GM18870 (cell line): ENCODE measurements around the gene CBARP.

ENCODE experiments used
- ATAC-seq: cut with Tn5 transposase; IDR thresholded peaks from one replicate; pipeline ENCODE4 v1.9.1; 2021; ENCODE audit warnings: moderate library complexity; ENCODE audit not compliant: unreplicated experiment

The CBARP gene, protein sequence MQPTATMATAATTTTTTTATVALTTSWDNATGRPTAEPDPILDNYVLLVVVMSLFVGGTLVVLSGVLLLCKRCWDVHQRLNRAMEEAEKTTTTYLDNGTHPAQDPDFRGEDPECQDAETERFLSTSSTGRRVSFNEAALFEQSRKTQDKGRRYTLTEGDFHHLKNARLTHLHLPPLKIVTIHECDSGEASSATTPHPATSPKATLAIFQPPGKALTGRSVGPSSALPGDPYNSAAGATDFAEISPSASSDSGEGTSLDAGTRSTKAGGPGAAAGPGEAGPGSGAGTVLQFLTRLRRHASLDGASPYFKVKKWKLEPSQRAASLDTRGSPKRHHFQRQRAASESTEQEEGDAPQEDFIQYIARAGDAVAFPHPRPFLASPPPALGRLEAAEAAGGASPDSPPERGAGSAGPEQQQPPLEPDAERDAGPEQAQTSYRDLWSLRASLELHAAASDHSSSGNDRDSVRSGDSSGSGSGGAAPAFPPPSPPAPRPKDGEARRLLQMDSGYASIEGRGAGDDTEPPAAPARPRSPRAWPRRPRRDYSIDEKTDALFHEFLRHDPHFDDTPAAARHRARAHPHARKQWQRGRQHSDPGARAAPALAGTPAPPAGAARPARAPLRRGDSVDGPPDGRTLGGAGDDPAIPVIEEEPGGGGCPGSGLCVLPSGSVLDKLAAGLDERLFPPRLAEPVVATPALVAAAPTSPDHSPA

GRCh38 chr19:1237754-1238368 lies at the start of gene CBARP:
CBARP (minus strand) TSS chr19:1238005; CDS start chr19:1236100, 1,905 bp downstream.
- ATAC-seq: no peak

DNA sequence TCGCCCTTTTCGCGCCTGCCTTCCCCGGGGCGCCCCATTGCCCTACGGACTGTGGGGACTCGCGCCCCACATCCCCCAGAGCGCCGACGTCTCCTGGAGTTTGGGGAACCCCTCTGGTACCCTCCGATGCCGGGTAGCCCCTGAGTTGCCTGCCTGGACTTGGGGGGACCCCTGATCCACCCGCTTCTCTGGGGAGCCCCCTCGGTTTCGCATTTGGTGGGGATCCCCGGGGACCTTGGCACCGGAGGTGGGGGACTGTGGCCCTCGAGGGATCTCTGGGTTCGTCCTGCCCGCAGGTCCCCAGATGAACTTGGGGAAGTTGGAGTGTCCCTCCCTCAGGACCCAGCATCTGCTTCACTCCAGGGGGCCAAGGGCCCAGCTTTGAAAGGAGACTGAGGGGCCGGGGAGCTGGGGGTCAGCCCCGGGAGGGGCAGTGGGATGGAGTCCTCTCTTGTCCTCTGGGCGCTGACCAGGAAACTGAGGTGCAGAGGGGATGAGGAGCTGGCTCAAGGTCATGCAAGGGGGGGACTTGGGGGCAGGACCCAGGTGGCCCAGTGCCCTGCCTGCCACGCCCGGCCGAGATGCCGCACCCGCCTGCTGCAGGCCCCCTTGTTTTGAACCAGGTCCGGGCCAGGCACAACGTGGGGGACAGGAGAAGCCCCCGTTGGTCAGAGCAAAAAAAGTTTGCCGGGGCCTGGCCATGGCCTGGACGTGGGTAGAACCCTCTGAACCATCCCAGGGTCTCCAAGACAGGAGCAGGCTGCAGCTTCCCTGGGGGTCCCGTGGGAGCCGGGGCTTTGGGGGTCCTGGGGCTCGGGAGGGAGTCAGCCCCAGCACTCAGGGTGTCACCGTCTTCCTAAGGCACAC lies 48.9 kb upstream of the CBARP start:
- ATAC-seq: no peak

DNA sequence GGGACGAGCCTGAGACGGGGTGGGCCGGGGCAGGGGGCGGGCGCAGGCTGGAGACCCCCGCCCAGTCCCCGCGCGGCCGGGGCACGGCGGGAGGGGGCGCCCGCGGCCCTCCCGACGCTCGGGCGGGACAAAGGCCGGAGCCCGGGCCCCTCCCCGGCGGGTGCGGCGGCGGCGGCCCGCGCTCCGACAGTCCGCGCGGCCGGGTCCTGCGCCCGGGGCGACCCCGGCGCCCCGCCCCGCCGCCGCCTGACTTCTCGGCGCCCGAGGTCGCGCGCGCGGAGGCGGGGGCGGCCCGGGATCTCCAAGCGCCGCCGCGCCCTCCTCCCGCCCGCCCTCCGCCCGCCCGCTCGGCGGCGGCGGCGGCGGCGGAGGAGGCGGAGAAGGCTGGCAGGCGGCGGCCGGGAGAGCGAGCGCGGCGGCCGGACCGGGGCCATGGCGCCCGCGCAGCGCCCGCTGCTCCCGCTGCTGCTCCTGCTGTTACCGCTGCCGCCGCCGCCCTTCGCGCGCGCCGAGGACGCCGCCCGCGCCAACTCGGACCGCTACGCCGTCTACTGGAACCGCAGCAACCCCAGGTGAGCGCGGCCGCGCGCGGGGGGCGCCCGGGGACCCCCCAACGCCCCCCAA lies 48.0 kb upstream of the CBARP start, which contains the start of gene EFNA2:
TSS of gene EFNA2 (plus strand) at position 137 of the 624 bp plus-strand sequence. CDS start at position 433, 296 bp downstream.
- no peak for ATAC-seq

GRCh38 chr19:1284979-1285736 lies 47.4 kb upstream of the CBARP start:
- ATAC-seq: no peak

DNA sequence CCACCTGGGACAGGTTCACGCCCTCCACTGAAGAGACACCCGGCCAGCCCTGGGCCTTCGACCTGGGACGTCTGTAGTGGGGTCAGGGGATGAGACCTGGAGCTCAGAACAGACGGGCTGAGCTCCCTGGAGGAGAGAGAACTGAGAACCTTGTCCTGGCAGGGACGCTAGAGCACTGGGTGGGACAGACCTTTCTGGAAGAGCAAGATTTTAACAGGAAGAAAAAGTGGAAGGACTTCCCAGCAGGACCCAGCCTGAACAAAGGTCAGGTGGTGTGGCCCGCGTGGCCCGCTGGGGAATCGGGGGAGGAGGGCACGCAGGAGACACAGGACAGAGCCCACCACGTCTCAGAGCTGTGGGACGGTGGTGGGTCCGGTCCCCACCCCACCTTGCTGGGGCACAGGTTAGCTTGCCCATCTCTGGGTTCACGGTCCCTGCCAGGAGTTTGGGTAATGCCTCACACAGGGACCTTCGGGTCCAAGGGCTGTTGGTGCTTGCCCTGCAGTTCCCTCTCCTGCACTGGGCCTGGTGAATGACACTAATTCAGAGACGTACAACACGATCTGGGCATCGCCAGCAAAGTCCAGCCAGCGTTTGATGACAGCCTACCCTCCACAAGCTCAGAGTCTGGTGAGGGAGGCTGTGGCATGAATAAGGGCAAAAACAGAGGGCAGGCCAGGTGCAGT lies 46.6 kb upstream of the CBARP start:
- no peak for ATAC-seq

GRCh38 chr19:1283917-1284292 lies 46.1 kb upstream of the CBARP start:
- no peak for ATAC-seq

DNA sequence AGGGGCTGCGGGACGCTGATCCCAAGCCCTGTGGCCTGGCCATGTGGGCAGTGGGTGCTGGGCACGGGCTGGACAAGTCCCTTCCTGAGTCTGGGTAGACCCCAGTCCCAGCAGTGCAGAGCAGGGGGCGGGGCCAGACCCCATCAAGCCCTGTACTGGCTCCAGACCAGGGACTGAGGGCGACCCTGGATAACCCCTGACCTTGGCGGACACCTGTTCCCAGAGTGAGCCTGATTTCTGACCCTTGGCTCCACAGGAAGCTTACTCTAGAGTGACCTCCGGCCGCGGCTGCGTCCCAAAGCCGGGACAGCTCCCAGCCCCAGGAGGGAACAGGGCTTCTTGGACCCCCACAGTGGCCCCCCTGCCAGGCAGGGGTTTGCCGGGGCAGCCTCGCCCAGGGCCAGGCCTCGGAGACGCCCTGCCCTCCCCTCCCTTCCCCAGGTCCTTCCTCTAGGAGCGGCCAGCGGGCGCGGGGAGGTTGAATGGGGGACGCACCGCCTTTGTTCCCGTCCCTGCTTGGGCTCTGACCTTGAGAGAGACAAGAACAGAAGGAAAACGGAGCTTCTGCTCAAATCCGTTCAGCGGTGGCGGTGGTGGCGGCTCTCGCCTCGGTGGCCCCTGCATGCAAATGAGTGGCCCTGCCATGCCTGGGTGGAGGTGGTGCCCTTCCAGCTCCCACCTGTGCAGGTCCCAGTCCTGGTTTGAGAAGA lies 45.6 kb upstream of the CBARP start:
- ATAC-seq: no peak

DNA sequence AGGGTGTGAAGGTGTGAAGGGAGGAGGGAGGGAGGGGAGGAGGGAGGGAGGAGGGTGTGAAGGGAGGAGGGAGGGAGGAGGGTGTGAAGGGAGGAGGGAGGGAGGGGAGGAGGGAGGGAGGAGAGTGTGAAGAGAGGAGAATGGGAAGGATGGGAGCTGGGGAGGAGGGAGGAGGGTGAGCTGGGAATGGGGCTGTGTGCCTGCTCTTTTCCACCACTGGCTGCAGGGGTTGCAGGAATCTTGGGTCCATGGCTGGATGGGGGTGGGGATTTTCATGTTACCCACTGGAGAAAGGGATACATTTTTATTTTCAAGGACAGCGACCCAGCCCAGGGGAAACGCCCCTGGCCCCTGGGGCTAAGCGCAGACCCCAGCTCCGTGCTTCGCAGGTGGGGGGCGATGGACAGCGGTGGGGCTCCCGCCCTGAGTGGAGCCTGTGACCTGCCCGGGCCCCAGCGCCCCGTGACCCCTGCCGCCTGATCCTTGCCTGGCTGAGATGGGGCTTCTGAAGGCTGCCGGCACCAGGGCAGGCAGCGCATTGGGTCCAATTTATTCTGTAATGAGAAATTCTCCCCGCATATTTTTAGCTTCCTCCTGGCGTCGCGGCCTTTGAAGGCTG lies 44.9 kb upstream of the CBARP start:
- no peak for ATAC-seq

GRCh38 chr19:1281569-1282287 lies 43.9 kb upstream of the CBARP start:
- no peak for ATAC-seq

DNA sequence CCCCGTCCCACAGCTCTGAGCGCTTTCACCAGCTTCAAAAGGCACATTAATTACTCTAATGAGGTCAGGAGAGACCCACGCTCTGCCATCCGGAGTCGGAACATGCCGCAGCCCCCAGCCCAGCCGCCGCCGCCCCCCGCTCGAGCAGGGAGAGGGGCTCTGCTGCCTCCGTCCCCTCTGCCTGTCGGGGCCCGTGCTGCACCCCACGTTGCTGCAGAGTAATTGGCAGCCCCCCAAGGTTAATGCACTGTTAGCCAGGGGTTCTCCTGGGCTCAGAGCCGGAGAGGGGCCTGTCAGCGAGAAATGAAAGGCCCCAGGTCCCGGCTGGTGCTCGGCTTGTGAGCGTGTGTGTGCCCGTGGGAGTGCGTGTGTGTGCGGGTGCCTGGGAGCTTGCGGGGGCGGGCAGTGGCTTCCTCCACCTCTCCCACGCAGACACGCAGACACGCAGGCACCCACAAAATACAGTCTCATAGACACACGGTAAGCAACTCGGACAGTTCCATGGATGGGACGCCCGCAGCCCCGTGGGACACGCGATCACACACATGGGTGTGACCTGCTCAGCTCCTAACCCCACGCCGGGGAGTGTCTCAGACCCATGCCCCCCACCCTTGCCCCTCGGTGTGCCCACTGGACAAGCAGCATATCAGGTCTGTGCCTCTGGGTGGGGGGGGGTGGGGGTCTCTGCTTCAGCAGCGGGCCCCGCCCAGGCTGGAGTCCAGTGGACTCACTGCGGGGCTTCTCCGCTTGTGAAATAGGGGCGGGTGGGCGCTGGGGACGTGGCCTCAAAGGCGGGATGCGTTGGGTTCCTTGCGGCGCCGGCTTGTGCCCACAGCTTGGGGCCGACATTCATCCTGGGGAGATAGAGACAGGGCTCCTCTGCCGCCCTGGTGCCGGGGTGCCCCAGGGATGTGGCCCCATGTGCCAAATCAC lies 43.1 kb upstream of the CBARP start:
- ATAC-seq: no peak

GRCh38 chr19:1279782-1280341 lies 42.1 kb upstream of the CBARP start:
- ATAC-seq: no peak

DNA sequence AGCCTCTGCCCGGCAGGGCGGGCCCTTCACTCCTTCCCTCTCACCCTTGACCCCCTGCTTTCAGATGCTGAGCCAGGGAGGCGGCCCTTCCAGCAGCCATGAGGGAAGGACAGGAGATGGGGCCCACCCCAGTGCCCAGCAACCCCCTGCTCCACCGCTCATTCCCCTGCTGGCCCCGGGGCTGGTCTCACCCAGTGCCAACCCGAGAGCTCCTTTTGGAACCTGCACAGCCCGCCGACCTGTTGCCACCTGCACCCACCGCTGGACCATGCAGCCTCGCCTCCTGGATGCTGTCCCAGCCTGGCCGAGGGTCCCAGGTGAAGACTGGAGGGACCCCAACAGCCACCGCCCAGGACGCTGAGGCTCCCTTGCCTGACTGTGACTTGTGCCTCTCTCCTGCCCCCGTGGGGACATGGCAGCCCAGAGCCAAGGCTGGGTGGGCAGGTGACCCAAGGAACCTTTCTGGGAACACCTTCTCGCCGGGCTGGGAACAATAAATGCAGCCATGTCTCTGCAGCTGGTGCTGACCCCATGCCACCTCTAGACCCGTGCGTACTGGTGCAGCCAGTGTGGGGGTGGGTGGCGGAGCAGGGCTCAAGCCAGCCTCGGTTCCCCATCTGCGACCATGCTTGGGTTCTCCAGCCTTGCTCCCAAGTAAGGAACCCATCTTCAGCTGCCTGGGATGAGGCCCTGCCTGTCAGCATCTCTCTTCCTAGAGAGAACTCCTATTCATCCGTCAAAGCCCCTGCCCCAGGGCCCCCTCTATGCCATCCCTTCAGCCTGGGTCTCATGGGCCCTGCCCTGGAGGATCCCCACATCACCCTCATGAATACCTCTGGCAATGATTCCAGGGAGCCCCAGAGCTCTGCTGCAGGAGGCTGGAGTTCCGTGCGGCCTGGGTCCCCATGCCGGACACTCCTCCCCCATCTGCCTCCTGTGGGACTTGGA lies 41.2 kb upstream of the CBARP start:
- no peak for ATAC-seq

DNA sequence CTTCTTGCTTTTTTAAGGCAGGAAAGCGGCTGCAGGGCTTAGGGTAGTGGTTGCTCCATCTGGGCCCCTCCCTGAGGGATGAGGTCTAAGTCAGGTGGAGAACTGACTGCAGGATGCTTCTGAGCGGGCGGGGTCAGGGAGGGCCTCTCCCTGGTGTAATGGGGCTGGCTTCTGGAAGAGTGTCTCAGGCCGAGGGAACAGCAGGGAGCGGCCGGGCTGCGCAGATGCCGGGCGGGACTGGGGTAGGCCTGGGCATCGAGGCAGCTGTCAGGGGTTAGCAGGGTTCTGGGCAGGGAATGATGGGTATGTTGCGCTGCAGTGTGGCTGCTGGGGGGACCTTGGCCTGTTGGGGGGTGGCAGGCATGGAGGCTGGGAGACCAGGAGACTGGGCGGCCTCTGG lies 40.3 kb upstream of the CBARP start:
- no peak for ATAC-seq

DNA sequence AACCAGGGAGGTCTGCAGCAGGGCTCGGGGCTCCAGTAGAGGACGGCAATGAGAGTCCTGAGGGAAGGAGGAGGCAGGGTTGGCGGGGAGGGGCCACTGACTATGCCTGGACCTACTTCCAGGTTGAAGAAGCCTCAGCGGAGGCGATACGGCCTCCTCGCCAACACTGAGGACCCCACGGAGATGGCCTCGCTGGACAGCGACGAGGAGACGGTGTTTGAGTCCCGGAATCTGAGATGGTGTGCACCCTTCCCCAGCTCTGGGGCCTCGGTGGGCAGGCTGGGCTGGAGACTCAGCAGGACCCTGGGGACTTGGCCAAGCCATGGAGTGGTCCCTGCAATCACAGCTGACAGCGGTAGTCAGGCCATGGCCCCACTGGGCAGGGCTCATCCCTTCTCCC lies 39.3 kb upstream of the CBARP start:
- ATAC-seq: no peak

GRCh38 chr19:1276628-1277022 lies 38.8 kb upstream of the CBARP start:
- no peak for ATAC-seq
